Jurkat, Clone E6-1 (cell line): ENCODE results near the gene AAK1.
"Not testable (repeated sequence)": the region's sequence is repeated elsewhere in the genome, so short reads cannot be mapped to it uniquely, and the experiment has no call there.

Experiments used
- DNase-seq: peaks from one replicate; pipeline ENCODE4 v3.0.0-alpha.2; 2011; ENCODE audit warnings: low read depth, low spot score
- H3K4me3 ChIP-seq: 2 replicates; pipeline ENCODE4 v1.5.1; 2011; ENCODE audit warnings: mild to moderate bottlenecking, low read length, control low read depth, moderate library complexity

Gene AAK1

DNA sequence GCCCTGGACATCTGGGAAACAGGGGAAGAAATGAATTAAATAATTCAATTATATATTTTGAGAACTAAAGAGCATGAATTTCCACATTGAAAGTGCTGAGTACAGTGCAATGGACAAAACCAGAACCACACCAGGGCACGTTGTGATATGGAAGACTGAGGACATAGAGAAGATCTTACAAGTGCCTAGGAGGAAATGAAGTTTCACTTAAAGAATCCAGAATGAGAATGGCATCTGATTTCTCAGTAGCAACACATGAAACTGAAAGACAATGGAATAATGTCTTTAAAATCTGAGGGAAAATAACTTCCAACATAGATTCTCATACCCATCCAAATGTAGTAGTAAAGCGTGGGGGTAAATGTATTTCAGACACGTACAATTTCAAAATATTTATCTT lies 20.3 kb upstream of the AAK1 start:
- no peak overlapping the region for H3K4me3 ChIP-seq
- no peak for DNase-seq

DNA sequence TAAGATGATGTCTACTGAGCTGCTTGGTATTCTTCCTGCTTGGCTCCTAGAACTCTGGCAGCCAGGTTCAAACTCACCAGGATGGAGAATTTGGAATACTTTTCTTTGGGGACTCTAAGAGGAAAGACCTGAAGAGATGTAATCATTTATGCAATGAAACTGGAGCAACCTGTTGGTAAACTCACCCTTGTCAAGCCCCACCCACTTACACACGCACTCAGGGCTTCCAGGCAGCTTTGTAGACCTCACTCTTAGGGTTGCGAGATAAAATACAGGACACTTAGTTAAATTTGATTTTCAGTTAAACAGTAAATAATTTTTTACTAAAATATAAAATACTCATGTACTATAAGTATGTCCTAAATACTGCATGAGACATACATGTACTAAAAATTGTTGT lies 19.0 kb upstream of the AAK1 start:
- not testable (repeated sequence) for DNase-seq, H3K4me3 ChIP-seq

DNA sequence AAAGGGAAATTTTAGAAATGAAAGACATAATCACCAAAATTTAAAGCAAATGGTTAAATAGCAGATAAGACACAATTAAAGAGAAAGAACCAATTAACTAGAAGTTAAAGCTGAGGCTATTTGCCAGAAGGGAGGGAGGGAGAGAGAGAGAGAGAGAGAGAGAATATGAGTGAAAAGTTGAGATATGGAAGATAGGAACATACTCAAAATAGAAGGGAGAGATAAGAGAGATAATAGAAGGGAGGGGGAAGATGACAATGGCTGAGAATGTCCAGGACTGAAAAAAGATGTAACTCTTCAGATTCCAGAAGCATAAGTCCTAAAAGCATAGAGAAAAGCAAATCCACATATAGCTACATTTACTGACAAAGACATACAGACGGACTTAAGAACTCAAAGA lies 17.1 kb upstream of the AAK1 start:
- no peak for DNase-seq

DNA sequence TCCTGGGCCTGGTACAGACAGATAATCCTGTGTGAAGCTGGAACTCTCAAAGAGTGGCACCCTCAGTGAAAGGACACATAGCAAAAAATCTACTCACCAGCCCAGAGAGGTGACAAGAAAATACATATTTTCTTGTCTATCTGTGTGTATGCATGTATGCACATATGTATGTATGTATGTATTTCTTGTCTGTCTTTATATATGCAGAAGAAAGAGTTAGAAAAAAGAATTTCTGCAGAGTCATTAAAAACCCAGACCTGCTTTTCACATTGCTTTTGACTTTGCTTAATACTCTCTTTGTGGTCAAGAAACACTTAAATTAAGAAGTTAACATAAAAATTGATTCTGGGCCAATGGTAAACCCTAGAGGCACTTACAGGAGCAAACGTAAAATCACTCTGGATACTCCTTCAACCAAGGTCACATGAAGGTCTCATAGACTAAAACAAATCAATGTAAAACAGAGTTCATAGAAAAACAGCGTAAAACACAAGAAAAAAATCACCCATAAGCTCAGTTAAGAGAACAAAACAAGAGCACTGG lies 16.5 kb upstream of the AAK1 start:
- DNase-seq = no peak
- H3K4me3 ChIP-seq = no peak overlapping the region

More for the DNA sequence above, 17.1 kb upstream of the AAK1 start:
- no peak overlapping the region for H3K4me3 ChIP-seq

DNA sequence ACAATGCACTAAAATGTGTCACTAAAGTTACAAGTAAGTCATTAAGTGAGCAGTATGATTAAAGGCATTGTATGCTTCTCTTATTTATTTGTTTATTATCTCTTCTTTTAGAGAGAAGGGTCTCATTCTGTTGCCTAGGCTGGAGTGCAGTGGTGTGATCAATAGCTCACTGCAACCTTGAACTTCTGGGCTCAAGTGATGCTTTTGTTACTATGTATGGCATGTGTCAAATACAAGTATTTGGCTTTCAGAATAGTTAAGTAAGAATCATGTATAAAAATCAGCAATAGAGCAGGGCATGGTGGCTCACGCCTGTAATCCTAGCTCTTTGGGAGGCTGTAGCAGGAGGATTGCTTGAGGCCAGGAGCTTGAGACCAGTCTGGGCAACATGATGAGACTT lies 15.8 kb upstream of the AAK1 start:
- no peak overlapping the region for H3K4me3 ChIP-seq
- no peak for DNase-seq

DNA sequence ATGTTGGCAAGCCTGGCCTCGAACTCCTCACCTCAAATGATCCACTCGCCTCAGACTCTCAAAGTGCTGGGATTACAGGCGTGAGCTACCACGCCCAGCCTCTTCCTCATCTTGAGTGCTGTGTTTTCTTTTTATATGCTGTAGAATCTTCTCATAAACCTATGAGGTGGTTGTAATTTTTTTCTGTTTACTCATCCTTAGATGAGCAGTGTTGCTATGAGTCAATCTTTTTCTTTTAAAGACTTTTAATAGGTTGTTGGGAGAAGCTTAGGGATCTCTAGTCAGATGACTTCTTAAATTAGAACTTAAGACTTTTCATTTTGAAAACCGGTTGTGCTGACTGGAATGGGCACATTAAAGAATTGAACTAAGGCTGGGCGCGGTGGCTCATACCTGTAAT lies 8.7 kb upstream of the AAK1 start:
- H3K4me3 ChIP-seq = no peak overlapping the region

DNA sequence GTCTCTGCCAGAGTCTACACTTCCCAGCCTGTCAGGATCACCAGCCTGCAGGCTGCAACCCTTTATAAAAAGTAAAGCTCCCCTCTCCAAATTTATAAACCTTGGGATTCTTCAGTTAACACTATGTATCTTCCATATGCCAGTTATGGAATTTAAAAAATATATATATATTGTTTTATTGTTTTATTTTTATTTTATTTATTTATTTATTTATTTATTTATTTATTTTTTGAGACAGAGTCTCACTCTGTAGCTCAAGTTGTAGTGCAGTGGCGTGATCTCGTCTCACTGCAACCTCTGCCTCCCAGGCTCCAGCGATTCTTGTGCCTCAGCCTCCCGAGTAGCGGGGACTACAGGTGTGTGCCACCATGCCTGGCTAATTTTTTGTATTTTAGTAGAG lies 3.7 kb upstream of the AAK1 start:
- H3K4me3 ChIP-seq, DNase-seq: not testable (repeated sequence)

More for the DNA sequence above, 8.7 kb upstream of the AAK1 start:
- no peak for DNase-seq

DNA sequence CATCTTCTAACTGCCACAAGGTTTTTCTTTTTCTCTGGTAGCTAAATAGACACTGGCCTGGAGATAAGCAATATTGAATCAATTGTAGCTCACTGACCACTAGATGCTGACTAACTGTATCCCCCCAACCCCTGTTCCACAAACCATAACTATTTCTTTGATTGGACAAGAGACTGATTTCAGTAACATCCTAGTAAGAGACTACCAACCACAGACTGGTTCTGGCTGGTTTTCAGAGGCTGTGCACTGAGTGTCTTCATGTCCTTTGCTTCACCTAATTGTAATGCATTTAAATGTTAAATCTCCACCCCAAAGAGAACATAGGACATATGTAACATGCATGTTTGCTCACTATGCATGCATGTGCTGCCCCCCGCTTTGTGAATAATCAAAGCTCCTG lies 3.2 kb upstream of the AAK1 start:
- no peak overlapping the region for H3K4me3 ChIP-seq
- no peak for DNase-seq

DNA sequence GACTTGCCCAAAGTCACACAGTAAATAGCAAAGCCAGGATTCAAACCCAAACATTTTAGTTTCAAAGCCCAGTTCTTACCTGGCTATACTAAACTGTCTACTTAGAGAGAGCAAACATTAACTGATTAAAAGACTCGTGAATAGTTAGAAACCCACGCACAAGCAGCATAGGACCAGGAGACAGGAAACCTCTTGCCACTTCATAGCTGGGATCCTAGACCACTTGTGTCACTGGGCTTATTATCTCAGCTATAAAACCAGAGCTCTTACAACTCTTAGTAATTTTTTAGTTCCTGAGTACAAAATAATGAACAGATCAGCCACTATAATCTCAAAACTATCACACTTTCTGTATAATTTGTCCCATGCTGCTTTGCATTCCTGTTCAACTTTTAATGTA lies 2.4 kb upstream of the AAK1 start:
- peak overlapping the region; percentile 82 for H3K4me3 ChIP-seq
- peak; percentile 83 for DNase-seq

DNA sequence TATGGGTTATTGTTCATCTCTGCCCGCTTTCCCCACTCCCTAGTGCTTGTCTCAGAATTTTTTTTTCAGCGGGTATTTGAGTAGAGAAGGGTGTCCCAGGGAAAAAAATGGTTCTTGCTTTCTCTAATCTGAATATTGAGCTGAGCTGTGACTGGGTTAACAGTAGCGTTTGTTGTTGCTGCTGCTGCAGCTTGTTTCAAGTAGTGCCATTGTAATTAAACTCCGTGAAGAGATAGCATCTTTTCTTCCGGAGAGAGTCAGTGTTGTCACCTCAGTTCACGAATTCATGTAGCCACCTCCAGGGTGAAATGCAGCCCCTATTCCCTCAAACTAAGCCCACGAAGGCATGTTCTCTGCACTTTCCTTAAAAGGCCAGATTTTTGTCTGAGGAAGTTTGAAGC lies 1.5 kb upstream of the AAK1 start:
- peak overlapping the region; percentile 82 for H3K4me3 ChIP-seq
- peak; percentile 85 for DNase-seq

DNA sequence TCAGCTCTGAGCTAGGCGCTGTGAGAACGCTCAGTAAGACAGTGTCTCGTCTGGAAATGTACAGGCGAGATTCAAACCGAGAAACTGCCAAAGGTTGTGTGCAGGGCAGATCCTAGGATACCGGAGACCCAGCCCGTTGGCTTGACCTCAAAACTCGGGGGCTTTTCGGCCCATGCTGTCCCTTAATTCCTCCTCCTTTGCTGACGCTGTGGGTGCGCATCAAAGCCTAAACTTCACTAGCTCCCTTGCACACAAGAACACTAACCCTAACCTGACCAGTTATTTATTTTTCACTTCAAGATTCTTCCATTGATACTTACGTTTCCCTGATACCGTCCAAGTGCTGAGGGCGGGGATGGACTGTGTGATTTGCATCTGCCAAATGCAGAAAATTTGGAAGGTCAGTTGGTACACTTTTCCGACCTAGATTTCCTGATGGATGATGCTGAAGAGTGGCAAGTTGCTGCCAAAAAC lies 1.0 kb upstream of the AAK1 start:
- H3K4me3 ChIP-seq = peak overlapping the region; percentile 82
- DNase-seq = no peak

DNA sequence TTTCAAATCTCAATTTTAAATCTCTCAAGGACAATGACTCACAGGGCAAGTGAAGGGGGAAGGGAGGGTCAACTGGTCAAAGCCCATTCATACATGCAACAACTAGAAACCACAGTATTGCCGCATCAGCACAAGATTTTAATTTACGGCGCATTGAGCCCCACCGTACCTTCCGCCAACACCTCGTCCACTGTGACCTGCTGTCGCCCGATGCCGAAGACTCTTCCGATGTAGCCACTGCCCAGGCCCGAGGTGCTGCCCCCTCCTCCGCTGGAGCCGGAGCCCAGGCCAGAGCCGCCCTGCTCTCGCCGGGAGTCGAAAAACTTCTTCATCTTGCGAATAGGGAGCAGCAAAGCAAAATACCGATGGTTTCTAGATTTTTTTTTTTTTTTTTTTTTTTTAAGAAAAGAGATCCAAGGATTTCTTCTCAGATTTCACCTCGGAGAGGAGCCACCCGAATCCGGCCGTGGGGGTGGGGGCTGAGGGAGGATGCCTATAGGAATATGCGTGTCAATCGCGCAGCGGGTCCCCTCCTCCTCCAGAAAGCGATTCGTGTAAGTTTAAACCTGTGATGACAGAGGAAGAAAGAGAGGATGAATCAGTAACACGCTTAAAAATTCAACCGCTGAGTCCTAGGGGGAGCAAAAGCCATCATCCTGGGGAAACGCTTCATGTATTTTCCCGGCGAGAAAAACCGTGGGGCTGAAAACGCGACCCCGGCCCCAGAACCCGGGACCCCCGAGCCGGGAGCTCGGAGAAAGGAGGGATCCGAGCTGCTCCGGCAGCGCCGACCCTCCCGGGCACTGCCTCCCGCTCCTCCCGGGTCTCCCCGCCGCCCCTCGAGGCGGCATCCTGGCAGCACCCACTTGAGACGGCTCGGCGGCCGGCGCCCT lies 584 bp downstream of the AAK1 start:
- no peak for DNase-seq
- H3K4me3 ChIP-seq = peak overlapping the region; percentile 82

DNA sequence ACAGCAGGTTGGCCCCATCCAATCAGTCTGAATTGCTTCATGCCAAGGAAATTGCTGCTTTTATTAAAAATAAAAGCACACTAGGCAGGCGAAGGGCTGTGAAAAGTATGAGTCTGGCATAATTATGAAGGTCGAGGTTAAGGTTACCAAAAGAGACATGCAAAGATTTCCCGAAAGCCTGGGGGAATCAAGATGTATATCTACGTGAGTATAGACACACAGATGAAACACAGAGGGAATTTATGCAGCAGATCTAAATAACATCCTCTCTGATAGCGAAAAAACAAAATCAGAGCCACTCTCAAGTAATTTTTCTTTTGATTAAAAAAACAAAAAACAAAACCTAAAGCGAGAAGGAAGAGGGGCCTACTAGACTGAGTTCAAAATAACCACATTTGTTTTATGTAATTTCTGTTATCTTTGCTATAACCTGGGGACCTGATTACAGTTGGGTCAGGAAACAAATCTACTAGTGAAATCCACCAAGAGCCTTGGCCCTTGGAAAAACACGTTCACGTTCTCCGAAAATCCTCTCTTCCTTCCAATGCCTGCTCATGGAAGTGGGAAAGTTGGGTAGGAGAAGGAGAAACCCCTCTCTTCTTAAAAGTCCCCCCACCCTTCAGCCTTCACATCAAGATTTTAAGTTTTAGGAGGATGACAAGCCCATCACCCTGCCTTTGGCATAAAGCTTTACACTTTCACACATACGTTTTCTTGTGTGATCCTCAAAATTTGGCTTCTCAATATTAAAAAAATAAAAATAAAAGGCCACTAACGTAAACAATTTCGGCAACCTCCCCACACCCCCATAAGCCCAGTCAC lies 1.4 kb downstream of the AAK1 start:
- DNase-seq = no peak
- peak overlapping the region; percentile 82 for H3K4me3 ChIP-seq

DNA sequence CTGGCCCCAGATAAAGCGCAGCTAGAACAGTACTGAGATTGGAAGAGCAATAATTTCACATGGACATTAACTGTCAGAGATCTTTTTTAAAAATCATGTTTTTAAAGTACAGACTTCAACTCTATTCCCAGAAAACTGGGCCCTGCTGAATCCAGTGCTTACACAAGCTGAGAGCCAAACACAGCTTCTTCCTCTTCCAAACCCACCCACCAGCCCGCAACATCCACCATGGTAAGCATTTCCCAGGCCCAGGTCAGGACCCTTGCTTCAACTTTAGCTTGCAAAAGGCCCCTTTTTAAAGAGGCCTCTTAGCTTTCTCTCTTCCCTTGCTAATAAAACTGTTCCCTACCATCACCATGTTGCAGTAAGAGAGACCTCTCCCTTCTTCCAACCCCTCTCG lies 2.1 kb downstream of the AAK1 start:
- DNase-seq = no peak
- peak overlapping the region; percentile 82; the same call in 1 of the 2 replicates for H3K4me3 ChIP-seq

DNA sequence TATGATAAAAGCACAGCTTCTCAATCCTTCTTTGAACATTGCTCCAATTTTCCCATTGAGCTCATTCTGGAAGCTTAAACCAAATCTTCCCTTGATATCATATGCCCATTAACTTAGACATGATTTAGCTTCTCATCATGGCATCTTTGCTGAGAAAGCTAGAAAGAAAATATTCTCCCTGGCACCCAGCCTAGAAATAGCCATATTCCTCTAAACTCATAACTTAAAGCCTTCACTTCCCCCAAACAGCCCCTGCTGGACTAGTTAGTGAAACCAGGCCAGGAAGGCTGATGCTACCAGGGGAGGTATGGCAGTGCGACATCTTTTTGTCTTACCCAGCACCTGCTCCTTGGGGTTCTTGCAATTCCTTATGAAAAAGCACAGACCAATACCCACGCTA lies 4.3 kb downstream of the AAK1 start:
- no peak overlapping the region for H3K4me3 ChIP-seq
- DNase-seq = no peak

DNA sequence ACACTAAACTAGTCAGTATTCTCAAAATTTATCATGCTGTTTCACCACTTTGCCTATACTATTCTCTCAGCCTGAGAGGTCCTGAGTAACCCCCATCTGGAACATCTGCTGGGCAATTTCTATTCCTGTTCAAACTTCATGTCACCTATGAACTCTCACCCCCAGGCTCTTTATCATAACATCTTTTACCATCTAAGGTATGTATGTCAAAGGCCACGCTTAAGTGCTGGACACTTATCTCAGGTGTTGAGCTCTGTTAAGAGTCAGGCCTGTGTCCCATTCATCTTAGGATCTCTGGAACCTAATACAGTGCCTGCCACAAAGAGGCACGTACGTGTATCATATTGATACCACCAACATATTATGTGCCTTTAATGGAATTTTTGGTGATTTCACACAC lies 4.9 kb downstream of the AAK1 start:
- no peak for DNase-seq
- H3K4me3 ChIP-seq = no peak overlapping the region

DNA sequence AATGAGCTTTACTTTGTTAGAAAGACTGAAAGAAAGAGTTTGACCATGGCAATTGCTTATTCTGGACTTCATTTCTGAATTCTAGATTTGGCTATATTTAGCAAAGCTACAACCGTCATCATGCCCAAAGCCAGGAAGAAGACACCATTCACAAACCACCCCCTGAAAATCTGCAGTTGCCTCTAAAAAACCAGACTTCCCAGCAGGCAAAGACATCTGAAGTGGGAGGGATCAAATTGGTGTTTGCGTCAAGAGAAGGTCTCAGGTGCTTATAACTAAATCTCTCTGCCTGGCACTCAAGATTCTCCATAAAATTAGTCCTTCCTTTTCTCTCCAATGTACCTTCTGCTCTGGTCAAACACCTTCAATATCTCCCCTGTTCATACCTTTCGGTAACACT lies 5.6 kb downstream of the AAK1 start:
- DNase-seq = no peak
- H3K4me3 ChIP-seq = no peak overlapping the region

DNA sequence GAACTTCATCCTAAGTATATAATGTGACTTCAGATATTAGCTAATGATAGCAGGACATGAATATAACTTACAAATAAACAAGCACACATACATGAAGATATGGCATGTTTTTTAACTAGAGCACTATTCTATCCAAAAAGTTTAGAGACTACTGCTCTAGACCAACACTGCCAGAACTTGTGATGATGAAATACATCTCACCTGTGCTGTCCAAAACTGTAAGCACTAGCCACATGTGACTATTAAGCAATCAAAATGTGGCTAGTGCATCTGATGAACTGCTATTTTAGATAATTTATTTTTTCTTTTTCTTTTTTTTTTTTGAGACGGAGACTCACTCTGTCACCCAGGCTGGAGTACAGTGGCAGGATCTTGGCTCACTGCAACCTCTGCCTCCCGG lies 7.1 kb downstream of the AAK1 start:
- no peak overlapping the region for H3K4me3 ChIP-seq
- no peak for DNase-seq

DNA sequence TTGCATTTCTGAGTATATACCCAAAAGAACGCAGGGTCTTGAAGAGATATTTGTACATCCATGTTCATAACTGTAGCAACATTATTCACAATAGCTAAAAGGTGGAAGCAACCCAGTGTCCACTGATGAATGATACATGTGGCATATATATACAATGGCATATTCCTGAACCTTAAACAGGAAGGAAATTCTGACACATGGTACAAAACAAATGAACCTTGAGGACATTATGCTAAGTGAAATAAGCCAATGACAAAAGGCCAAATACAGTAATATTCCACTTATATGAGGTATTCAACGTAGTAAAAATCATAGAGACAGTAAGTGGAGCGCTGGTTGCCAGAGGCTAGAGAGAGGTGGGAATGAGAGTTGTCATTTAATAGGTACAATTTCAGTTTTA lies 8.1 kb downstream of the AAK1 start:
- H3K4me3 ChIP-seq = no peak overlapping the region
- DNase-seq = no peak
